ENCODE results near the gene RAB44.

DNA sequence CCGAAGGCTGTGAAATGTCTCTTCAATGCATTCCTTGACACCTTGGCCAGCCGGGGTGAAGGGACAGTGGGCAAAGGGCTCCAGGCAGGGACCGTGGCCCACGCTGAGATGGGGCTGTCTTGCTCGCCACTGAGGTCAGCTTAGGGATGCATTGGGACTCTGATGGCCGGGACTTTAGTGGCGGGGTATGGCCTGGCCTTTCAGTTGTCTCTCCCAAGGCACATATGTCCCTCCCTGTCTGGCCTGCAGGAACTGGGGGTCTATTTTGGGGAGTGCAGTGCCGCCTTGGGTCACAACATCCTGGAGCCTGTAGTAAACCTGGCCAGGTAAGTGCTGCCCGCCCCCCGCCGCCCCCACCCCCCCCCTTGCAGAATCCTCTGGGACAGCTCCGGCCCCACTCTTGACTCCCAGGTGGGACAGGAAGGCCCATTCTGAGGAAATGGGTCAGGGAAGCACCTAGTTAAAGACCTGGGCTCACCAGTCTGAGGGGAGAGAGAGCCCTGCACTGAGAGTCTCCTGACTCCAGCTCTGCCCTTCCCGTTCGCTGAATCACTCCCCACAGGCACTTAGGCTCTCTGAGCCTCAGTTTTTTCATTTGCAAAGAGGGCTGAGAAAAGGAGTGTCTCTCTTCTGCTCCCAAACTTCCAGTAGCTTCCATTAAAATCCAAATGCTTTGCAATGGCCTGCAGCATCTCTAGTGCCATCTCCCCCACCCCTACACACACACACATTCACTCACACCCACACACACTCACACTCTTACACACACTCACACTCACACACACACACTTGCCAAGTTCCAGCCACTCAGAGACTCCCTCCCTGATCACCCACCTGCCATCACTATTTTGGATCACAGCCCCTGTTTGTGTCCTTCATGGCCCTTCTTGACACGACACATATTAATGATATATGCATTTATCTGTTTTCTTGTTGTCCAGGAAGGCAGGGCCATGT lies 33.1 kb downstream of the RAB44 start:
- TF ChIP-seq, protein P1, sequence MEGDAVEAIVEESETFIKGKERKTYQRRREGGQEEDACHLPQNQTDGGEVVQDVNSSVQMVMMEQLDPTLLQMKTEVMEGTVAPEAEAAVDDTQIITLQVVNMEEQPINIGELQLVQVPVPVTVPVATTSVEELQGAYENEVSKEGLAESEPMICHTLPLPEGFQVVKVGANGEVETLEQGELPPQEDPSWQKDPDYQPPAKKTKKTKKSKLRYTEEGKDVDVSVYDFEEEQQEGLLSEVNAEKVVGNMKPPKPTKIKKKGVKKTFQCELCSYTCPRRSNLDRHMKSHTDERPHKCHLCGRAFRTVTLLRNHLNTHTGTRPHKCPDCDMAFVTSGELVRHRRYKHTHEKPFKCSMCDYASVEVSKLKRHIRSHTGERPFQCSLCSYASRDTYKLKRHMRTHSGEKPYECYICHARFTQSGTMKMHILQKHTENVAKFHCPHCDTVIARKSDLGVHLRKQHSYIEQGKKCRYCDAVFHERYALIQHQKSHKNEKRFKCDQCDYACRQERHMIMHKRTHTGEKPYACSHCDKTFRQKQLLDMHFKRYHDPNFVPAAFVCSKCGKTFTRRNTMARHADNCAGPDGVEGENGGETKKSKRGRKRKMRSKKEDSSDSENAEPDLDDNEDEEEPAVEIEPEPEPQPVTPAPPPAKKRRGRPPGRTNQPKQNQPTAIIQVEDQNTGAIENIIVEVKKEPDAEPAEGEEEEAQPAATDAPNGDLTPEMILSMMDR (IDR thresholded peaks at IDR 0.05), result no peak
- TF ChIP-seq EZH2 (IDR thresholded peaks at IDR 0.05), result no peak
